GM19452 (cell line): ENCODE results near the gene CACNB1.

Experiments used
- ATAC-seq: cut with Tn5 transposase; IDR thresholded peaks from one replicate; pipeline ENCODE4 v1.9.1; 2021; ENCODE audit not compliant: unreplicated experiment

The CACNB1 gene

GRCh38 chr17:39204245-39204644 lies 6.8 kb upstream of the CACNB1 start:
- no peak for ATAC-seq

- ATAC-seq, result no peak
Observed at GRCh38 chr17:39200957-39201510, 3.6 kb upstream of the CACNB1 start.

GRCh38 chr17:39200070-39200879 lies 2.8 kb upstream of the CACNB1 start, which contains the start of gene RPL19:
Gene RPL19 (plus strand): TSS chr17:39200283. CDS start chr17:39200345, 62 bp downstream.
- ATAC-seq, result peak; percentile 71

GRCh38 chr17:39199820-39200069 lies 2.3 kb upstream of the CACNB1 start:
- ATAC-seq, result peak; percentile 56

GRCh38 chr17:39198186-39198566 lies 707 bp upstream of the CACNB1 start:
- ATAC-seq, result no peak

GRCh38 chr17:39196808-39197291 lies 619 bp downstream of the CACNB1 start:
- ATAC-seq, result no peak

- ATAC-seq, result no peak
Observed at GRCh38 chr17:39196241-39196807, 1.1 kb downstream of the CACNB1 start.

GRCh38 chr17:39195568-39196160 lies 1.8 kb downstream of the CACNB1 start:
- no peak for ATAC-seq

- no peak for ATAC-seq
Observed at GRCh38 chr17:39194985-39195524, 2.4 kb downstream of the CACNB1 start.

- ATAC-seq, result no peak
Observed at GRCh38 chr17:39194089-39194984, 3.1 kb downstream of the CACNB1 start.

GRCh38 chr17:39193346-39193745 lies 4.1 kb downstream of the CACNB1 start:
- ATAC-seq, result no peak

GRCh38 chr17:39192901-39193300 lies 4.6 kb downstream of the CACNB1 start:
- ATAC-seq, result no peak

- no peak for ATAC-seq
Observed at GRCh38 chr17:39191750-39192510, 5.5 kb downstream of the CACNB1 start.

- no peak for ATAC-seq
Observed at GRCh38 chr17:39187152-39187830, 10.2 kb downstream of the CACNB1 start.

GRCh38 chr17:39186481-39187002 lies 10.9 kb downstream of the CACNB1 start:
- ATAC-seq, result no peak

GRCh38 chr17:39183720-39184119 lies 13.7 kb downstream of the CACNB1 start:
- no peak for ATAC-seq

- ATAC-seq, result no peak
Observed at GRCh38 chr17:39183045-39183444, 14.4 kb downstream of the CACNB1 start.

- ATAC-seq, result no peak
Observed at GRCh38 chr17:39181303-39181702, 16.2 kb downstream of the CACNB1 start.

GRCh38 chr17:39178536-39178935 lies 18.9 kb downstream of the CACNB1 start:
- no peak for ATAC-seq
